Endothelial cell of hepatic sinusoid (primary cell): ENCODE data around the gene PTPRJ.
"Not testable (repeated sequence)": the region's sequence is repeated elsewhere in the genome, so short reads cannot be mapped to it uniquely, and the experiment has no call there.

Experiments
- in situ Hi-C: cut with HindIII; loops from 2 replicates; pipeline ENCODE4 v1.10.0; 2017; ENCODE audit warnings: low sequenced_read_pairs

Gene PTPRJ

GRCh38 chr11:48134221-48134922 is 154.0 kb downstream of the PTPRJ start:
- in situ Hi-C loops, result no loop called here

GRCh38 chr11:48138222-48138621 is 157.9 kb downstream of the PTPRJ start:
- in situ Hi-C loops, result no loop called here

- in situ Hi-C loops, result not testable (repeated sequence)
These were observed 159.5 kb downstream of the PTPRJ start for GRCh38 chr11:48139896-48140295.

- in situ Hi-C loops, result no loop called here
These were observed 161.2 kb downstream of the PTPRJ start for GRCh38 chr11:48141475-48142122.

DNA sequence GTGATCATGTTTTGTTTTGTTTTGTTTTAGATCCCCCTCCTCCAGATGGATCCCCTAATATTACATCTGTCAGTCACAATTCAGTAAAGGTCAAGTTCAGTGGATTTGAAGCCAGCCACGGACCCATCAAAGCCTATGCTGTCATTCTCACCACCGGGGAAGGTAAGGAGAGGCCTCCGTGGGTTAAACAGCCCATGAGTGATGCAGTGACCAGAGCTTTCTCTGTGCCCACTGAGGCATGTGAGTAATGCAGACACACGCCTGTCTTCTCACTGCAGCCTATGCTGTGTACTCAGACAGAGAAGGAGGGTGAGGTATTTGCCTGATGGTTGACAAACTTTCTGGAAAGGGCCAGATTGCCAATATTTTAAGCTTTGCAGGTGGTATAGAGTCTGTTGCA is 162.5 kb downstream of the PTPRJ start:
- in situ Hi-C loops, result no loop called here

- in situ Hi-C loops, result no loop called here
These were observed 168.4 kb downstream of the PTPRJ start for GRCh38 chr11:48148749-48149148.

- in situ Hi-C loops, result no loop called here
These were observed 169.9 kb downstream of the PTPRJ start for GRCh38 chr11:48150213-48150612.

- in situ Hi-C loops, result no loop called here
These were observed 173.8 kb downstream of the PTPRJ start for GRCh38 chr11:48154151-48154550.

DNA sequence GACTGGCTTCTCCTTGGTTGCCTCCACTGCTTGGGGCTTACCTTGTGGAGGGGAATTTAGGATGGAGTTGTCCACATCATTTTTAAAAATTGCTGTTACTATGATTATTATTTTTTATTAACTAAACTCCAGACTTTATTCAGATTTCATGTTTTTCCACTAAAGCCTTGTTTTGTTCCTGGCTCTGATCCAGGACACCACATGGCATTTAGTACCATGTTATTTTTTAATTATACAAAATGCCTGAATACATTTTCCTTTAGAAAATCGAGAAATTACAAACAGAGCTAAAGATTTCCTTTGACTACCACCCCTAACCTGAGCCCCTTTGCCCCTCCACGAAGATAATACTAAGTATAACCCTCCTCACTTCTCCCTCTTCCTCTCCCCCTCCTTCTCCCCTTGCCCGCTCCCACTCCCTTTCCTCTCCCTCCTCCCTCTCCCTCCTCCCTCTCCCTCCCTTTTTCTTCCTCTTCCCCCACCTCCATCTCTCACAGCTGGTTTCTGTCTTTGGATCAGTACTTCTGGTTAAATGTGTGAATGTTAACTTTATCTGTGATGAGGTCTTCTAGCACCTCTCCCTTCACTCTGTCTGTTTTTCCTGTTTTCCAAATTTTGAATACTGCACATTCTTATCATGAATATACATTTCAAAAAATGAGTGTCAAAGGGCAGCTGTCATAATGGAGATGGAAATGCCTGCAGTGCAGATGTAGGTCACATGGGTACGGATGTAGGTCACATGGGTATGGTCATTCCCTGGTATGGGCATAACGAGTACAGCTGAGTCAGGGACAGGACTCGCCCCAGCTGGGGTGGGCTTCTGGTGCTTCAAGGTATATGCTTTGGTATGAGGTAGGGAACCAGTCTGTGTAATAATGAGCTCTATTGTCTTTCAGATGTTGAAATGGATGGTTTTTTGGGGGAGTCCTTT is 181.9 kb downstream of the PTPRJ start:
- in situ Hi-C loops, result no loop called here

GRCh38 chr11:48162885-48163268 is 182.5 kb downstream of the PTPRJ start:
- in situ Hi-C loops, result no loop called here

GRCh38 chr11:48163360-48164100 is 183.2 kb downstream of the PTPRJ start:
- in situ Hi-C loops, result no loop called here

GRCh38 chr11:48164836-48165235 is 184.5 kb downstream of the PTPRJ start:
- in situ Hi-C loops, result no loop called here

- in situ Hi-C loops, result no loop called here
These were observed 185.1 kb downstream of the PTPRJ start for GRCh38 chr11:48165426-48165825.

DNA sequence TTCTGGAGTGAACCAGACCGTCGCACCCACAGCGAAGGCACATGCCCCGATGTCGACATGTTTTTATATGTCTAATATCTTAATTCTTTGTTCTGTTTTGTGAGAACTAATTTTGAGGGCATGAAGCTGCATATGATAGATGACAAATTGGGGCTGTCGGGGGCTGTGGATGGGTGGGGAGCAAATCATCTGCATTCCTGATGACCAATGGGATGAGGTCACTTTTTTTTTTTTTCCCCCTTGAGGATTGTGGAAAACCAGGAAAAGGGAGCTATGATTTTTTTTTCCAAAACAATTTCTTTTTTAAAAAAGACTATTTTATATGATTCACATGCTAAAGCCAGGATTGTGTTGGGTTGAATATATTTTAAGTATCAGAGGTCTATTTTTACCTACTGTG is 187.0 kb downstream of the PTPRJ start:
- in situ Hi-C loops, result no loop called here

GRCh38 chr11:48168815-48169214 is 188.5 kb downstream of the PTPRJ start:
- in situ Hi-C loops, result no loop called here

GRCh38 chr11:48169259-48169658 is 188.9 kb downstream of the PTPRJ start:
- in situ Hi-C loops, result no loop called here

DNA sequence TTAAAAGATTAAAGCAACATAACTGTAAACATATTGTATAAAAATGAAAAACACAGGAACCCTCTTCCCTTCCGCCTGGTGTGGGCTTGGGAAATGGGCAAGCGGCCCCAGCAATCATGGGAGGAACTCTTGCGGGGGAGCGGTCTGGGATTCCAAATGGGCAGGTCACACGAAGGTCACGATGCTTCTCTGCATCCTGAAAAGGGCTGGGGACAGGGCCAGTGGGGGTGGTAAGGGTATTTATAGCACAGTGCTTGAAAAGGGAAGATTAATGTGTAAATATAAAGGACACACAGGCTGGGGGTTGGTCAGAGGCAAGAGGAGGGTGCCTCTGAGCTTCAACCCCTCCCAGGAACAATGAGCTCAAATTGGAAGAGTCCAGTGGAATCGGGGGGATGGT is 189.4 kb downstream of the PTPRJ start:
- in situ Hi-C loops, result no loop called here

GRCh38 chr11:48170241-48171233 is 190.2 kb downstream of the PTPRJ start:
- in situ Hi-C loops, result no loop called here

DNA sequence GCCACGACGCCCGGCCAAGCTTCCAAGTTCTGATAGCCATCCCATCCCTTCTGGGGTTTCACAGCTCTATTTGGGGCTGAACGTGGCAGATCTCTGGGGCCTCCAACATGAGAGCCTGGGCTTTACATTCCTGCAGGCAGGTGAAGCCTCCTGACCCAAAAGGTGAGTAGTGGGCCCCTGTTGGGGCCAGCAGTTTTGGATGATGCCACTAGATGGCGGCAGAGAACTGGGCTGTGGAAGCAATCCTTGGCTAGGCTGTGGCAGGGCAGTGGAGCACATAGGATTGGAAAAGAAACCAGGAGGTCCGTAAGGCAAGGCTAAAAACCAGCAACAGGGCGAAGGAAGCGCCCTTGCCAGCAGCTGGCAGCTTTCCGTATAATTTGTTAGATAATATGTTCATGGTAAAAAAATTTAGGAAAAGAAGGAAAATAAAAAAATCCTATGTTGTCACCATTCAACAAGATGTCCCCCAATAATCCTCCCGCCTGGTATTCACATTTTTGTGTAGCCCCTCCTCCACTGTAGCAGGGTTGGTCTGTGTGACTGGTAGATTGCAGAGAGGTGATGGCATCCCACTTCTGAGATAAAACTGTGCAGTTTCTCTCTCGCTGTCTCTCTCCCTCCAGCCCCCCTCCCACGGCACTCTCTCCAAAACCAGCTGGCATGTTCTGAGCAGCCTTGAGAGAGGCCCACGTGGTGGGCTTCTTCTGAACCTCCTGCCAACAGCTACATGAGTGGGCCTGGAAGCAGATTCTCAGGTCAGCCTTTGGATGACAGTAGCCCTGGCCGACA is 192.7 kb downstream of the PTPRJ start:
- in situ Hi-C loops, result no loop called here
